ENCODE data around the gene OR4C45. TPM values are rescaled to one million over a fixed set of nuclear protein-coding genes. Genes with fewer than 3 reads are reported as not detected.

The OR4C45 gene
- total RNA-seq, 1 donor from 2014 or later: not detected

GRCh38 chr11:50070389-50070788 lies 37.7 kb downstream of the OR4C45 start:
- Histone ChIP-seq H3K4me3 (no peak overlapping the region), H3K36me3 (no peaks in the 10 kb centered on the region), H3K9me3 (no peaks in the 10 kb centered on the region), H3K27ac (no peak overlapping the region), H3K27me3 (no peaks in the 10 kb centered on the region), H3K4me1 (no peaks in the 10 kb centered on the region)
- intact Hi-C loops (cut with DNase I): no loop called here
- TF ChIP-seq CTCF (IDR thresholded peaks at IDR 0.05): no peak
- no peak for DNase-seq (ENCODE audit: low spot score in 2 of 2)

- intact Hi-C loops (cut with DNase I): no loop called here
- Histone ChIP-seq H3K27ac (no peak overlapping the region), H3K36me3 (no peaks in the 10 kb centered on the region), H3K4me1 (no peaks in the 10 kb centered on the region), H3K27me3 (no peaks in the 10 kb centered on the region), H3K4me3 (no peak overlapping the region), H3K9me3 (no peaks in the 10 kb centered on the region)
- DNase-seq (ENCODE audit: low spot score in 2 of 2): no peak
- TF ChIP-seq CTCF (IDR thresholded peaks at IDR 0.05): no peak
Observed at GRCh38 chr11:50071584-50072225, 39.0 kb downstream of the OR4C45 start.

- Histone ChIP-seq H3K27ac (no peak overlapping the region), H3K36me3 (no peaks in the 10 kb centered on the region), H3K4me1 (no peaks in the 10 kb centered on the region), H3K4me3 (no peak overlapping the region), H3K27me3 (no peaks in the 10 kb centered on the region), H3K9me3 (no peaks in the 10 kb centered on the region)
- no peak for DNase-seq (ENCODE audit: low spot score in 2 of 2)
- intact Hi-C loops (cut with DNase I): no loop called here
- no peak for TF ChIP-seq CTCF (IDR thresholded peaks at IDR 0.05)
Observed at GRCh38 chr11:50072226-50073112, 39.8 kb downstream of the OR4C45 start.

GRCh38 chr11:50073113-50074105 lies 40.7 kb downstream of the OR4C45 start:
- no peak for TF ChIP-seq CTCF (IDR thresholded peaks at IDR 0.05)
- Histone ChIP-seq H3K27me3 (no peaks in the 10 kb centered on the region), H3K36me3 (no peaks in the 10 kb centered on the region), H3K27ac (no peak overlapping the region), H3K9me3 (no peaks in the 10 kb centered on the region), H3K4me3 (no peak overlapping the region), H3K4me1 (no peaks in the 10 kb centered on the region)
- no peak for DNase-seq (ENCODE audit: low spot score in 2 of 2)
- intact Hi-C loops (cut with DNase I): no loop called here

- Histone ChIP-seq H3K36me3 (no peaks in the 10 kb centered on the region), H3K27me3 (no peaks in the 10 kb centered on the region), H3K27ac (no peak overlapping the region), H3K4me1 (no peaks in the 10 kb centered on the region), H3K4me3 (no peak overlapping the region), H3K9me3 (no peaks in the 10 kb centered on the region)
- no peak for TF ChIP-seq CTCF (IDR thresholded peaks at IDR 0.05)
- no peak for DNase-seq (ENCODE audit: low spot score in 2 of 2)
- intact Hi-C loops (cut with DNase I): no loop called here
Observed at GRCh38 chr11:50074161-50074560, 41.5 kb downstream of the OR4C45 start.

Data from ascending aorta (tissue), 2 donors.